GM10248 (cell line): ENCODE measurements around the gene GPS1.
A peak's percentile ranks its signal among the peaks of the same experiment; 100 is the strongest.

ENCODE experiments used
- CTCF ChIA-PET: fragments of 300-600 bp; sonication (Branson Sonifier 250); formaldehyde crosslinking; extraction: SDS; loops from one replicate; lab custom pipeline; 2021; ENCODE audit warnings: antibody characterized with exemption; lab: Yijun Ruan, JAX
- POLR2A ChIA-PET: fragments of 350-650 bp; sonication (Branson Sonifier 250); formaldehyde crosslinking; extraction: SDS; loops from one replicate; lab custom pipeline; 2020; ENCODE audit warnings: antibody characterized with exemption; lab: Yijun Ruan, JAX
- DNase-seq: peaks from one replicate; pipeline ENCODE4 v3.0.0; 2012; ENCODE audit errors: extremely low spot score
- TF ChIP-seq, protein P1 (sequence below): IDR thresholded peaks from 2 replicates; pipeline ENCODE4 v1.5.1; 2012; ENCODE audit warnings: mild to moderate bottlenecking, low read depth; ENCODE audit errors: extremely low read depth, missing control alignments, control extremely low read depth

GPS1 gene

DNA sequence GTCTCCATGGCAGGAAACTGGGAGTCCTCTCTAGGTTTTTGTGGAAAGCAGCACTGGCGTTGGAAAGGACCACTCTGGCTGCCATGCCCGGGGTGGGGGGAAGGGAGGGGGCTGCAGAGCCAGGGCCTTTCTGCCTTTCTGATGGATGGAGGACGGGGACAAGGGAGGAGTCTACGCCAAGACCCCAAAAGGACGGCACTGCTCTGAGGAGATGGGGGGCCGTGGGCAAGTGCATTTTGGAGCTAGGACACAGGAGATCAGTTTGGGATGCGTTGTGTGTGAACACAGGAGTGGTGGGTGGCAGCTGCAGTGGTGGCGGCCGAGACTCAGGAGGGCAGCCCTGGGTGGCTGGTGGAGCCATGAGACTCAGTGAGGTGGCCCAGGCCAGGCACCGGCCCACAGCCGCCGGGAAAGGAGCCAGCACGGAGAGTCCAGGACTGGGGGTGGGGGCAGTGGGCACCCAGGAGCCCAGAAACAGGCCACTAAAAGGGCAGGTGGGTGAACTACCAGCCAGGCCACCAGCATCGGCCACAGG, 31.1 kb upstream of the GPS1 start:
- ChIA-PET CTCF (interaction anchor here (0.6 to 10.6 kb wide), 27 partner anchors 7 to 286 kb away, joined by 3 to 106 read pairs (median 4); partner anchors contain the start of genes DCXR, MCRIP1, NOTUM and RAC3), POLR2A (no interaction called here)
- TF ChIP-seq, protein P1, sequence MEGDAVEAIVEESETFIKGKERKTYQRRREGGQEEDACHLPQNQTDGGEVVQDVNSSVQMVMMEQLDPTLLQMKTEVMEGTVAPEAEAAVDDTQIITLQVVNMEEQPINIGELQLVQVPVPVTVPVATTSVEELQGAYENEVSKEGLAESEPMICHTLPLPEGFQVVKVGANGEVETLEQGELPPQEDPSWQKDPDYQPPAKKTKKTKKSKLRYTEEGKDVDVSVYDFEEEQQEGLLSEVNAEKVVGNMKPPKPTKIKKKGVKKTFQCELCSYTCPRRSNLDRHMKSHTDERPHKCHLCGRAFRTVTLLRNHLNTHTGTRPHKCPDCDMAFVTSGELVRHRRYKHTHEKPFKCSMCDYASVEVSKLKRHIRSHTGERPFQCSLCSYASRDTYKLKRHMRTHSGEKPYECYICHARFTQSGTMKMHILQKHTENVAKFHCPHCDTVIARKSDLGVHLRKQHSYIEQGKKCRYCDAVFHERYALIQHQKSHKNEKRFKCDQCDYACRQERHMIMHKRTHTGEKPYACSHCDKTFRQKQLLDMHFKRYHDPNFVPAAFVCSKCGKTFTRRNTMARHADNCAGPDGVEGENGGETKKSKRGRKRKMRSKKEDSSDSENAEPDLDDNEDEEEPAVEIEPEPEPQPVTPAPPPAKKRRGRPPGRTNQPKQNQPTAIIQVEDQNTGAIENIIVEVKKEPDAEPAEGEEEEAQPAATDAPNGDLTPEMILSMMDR = no peak
- no peak for DNase-seq

DNA sequence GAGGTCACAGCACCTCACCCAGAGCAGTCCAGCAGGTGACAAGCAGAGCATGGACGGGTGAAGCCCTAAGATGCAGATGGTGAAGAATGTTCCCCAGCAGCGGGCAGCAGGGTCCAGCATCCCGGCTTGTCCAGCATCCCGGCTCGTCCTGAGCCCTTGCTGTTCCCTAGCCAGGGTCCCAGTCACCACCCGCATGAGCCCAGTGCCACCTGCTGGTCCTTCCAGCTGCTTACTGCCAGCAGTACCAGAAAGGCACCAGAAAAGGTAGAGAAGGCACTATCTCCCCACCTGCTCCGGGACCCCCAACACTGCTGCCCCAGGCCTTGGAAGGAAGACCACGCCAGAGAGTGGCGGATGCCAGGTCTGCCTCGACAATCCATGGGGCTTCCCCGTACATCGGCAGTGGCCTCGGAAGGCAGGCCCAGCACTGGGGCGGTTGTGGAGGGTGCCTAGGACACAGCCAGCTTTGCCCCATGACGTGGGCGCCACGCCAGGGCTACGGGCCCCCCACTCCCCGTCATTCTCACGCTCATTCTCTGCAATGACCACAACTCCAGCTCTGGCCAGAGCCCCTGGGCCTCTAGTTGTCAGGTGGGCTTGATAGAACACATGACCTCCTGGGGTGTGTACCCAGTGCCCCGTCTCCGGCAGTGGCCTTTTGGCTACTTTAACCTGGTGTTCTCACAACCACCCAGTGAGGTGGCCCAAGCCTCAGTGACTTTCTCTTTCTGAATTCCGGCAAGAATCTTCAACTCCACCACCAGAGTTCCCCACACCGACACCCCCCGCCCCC, 30.4 kb upstream of the GPS1 start:
- POLR2A ChIA-PET = no interaction called here
- TF ChIP-seq, protein P1 = peak; percentile 80
- DNase-seq = peak; percentile 53
- CTCF ChIA-PET = interaction anchor here (0.8 to 10.6 kb wide), 17 partner anchors 8 to 286 kb away, joined by 3 to 106 read pairs (median 5); partner anchors contain the start of genes DCXR, MCRIP1, NOTUM and RAC3

DNA sequence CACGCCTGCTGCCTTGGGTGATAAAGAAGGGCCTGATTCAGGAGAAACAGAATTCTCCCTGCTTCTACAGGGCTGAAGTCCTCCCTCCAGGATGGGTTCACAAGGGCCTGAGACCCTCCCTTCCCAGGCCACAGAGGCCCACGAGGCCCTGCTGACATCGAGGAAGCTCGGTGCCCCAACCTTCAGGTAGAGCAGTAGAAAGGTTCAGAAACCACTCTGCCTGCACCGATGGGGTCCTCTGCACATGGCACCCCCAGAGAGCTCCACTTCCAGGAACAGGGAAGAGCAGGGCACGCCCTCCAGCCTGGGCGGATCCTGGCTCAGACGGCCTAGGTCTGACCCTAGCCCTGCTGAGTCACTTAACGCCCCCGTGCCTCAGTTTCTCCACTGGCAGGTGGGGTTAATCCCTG, 29.8 kb upstream of the GPS1 start:
- ChIA-PET CTCF (interaction anchor here (1.1 to 10.6 kb wide), 13 partner anchors 9 to 132 kb away, joined by 3 to 106 read pairs (median 8); partner anchors contain the start of genes DCXR, NOTUM and RAC3), POLR2A (no interaction called here)
- TF ChIP-seq, protein P1 = no peak
- no peak for DNase-seq

DNA sequence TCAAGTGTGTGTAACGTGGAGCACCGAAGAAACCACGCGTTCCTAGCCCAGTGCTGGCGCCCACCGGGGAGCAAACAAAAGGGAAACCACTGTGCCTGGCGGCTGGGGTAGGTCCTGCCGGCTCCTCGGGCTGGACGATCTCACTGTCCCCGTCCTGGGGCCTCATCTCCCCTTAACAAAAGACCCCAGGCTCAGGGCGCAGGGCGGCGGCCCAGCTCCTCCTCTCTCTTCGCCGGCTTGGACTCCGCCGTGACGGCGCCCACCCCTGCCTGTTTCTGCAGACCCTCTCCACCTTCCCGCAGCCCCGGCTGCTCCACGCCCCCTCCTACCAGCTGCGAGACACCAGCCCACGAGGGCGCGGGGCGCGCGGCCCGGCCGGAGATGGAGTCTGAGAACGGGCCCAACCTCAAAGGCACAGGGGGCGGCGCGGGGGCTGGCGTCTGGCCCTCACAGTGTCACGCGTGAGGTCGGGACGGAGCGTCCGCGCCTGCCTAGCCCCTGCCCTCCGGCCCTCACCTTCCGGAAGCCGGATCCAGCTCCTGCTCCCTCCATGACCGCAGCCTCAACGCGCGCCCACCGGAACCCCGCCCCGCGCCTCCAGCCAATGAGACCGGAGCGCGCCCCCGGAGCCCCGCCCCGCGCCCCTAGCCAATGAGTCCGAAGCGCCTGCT, 29.3 kb upstream of the GPS1 start, which contains the start of gene CENPX:
TSS of gene CENPX (minus strand) at position 569 of the 671 bp plus-strand sequence. CDS start at position 552, 17 bp downstream.
- TF ChIP-seq, protein P1 = no peak
- ChIA-PET CTCF (interaction anchor here (1.2 to 10.6 kb wide), 9 partner anchors 9 to 132 kb away, joined by 3 to 106 read pairs (median 7); partner anchors contain the start of genes DCXR, NOTUM and RAC3), POLR2A (interaction anchor here (0.7 to 1.8 kb wide), 3 partner anchors 15 to 442 kb away, joined by 3 to 14 read pairs (median 5); partner anchors contain the start of gene DCXR)
- no peak for DNase-seq

DNA sequence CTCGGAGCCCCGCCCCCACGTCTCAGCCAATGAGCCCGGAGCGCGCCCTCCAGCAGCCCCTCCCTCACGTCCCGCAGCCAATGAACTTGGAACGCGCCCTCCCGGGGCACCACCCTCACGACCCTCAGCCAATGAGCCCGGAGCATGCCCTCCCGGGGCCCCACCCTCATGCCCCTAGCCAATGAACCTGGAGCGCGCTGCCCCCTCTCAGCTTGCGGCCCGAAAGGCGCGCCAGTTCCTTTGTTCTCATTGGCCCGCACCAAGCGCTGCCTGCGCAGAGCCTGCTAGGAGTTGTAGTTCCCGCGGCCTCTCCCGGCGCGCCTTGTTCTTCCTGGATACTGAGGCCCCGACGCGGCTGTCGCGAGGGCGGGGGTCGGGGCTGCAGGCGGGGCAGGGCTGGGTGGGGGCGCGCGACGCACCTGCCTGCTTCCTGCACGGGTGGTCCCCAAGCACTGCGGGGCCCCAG, 28.7 kb upstream of the GPS1 start, which contains the start of gene LRRC45:
TSS of gene LRRC45 (plus strand) at position 325 of the 466 bp plus-strand sequence. CDS start 339 bp downstream, outside the sequence.
- TF ChIP-seq, protein P1 = no peak
- peak; percentile 99 for DNase-seq
- POLR2A ChIA-PET = interaction anchor here (0.5 to 1.8 kb wide), 4 partner anchors 15 to 441 kb away, joined by 3 to 14 read pairs (median 4); partner anchors contain the start of gene DCXR
- CTCF ChIA-PET = interaction anchor here (1.1 to 10.6 kb wide), 9 partner anchors 8 to 132 kb away, joined by 3 to 106 read pairs (median 7); partner anchors contain the start of genes DCXR, NOTUM and RAC3
